GM12878 (cell line): Measurements from ENCODE around the gene MAP2K2. TPM values are rescaled to one million over a fixed set of nuclear protein-coding genes. Genes with fewer than 3 reads are reported as not detected.

Experiments
- ATAC-seq: fragments of 200-7000 bp; cut with Tn5 transposase; 3 replicates; pipeline ENCODE4 v1.9.1; 2020; ENCODE audit warnings: mild to moderate bottlenecking, moderate library complexity
- BruUV-seq: library from RNA; stranded (reverse); fragments of 400-500 nt; replicated peaks from 2 replicates; lab custom pipeline; 2021; lab: Mats Ljungman, UMichigan
- CTCF ChIA-PET: fragments of 300-600 bp; sonication (Branson Sonifier 250); formaldehyde crosslinking; extraction: SDS; loops from one replicate; lab custom pipeline; 2021; ENCODE audit warnings: inconsistent platforms; lab: Yijun Ruan, JAX
- POLR2A ChIA-PET: fragments of 350-600 bp; formaldehyde crosslinking; extraction: SDS; loops from one replicate; lab custom pipeline; 2021; ENCODE audit warnings: inconsistent platforms; lab: Charles Lee
- RAD21 ChIA-PET: fragments of 300-600 bp; sonication (Branson Sonifier 250); formaldehyde crosslinking; loops from one replicate; lab custom pipeline; 2023; ENCODE audit warnings: antibody characterized with exemption; ENCODE audit not compliant: unreplicated experiment; lab: Charles Lee
- SMC1A ChIA-PET: fragments of 300-600 bp; sonication (Branson Sonifier 250); formaldehyde crosslinking; loops from one replicate; lab custom pipeline; 2023; ENCODE audit not compliant: unreplicated experiment, uncharacterized antibody; lab: Charles Lee
- DNase-seq: peaks from one replicate; pipeline ENCODE4 v3.0.0-alpha.2; 2011; ENCODE audit warnings: low read depth, low spot score
- FAIRE-seq: peaks from 3 replicates; lab custom pipeline; 2011; peaks lifted over from hg19 to GRCh38; lab: Jason Lieb, UNC
- H2AFZ ChIP-seq: 2 replicates; pipeline ENCODE4 v1.6.0; 2011; ENCODE audit warnings: low read depth, low read length, control low read depth; ENCODE audit not compliant: control insufficient read depth
- H3K27ac ChIP-seq: 2 replicates; pipeline ENCODE4 v1.5.1; 2011; ENCODE audit warnings: control low read depth; ENCODE audit not compliant: control insufficient read depth, insufficient read depth
- H3K27me3 ChIP-seq, 2 experiments: replicated peaks in 1 of 2; 2 replicates each; pipeline versions ENCODE4 v1.6.0 to v1.6.1; 2011; ENCODE audit warnings: low read length in 1 of 2; ENCODE audit not compliant: control insufficient read depth in 2 of 2, insufficient read depth in 2 of 2
- H3K36me3 ChIP-seq, 2 experiments: 2 replicates each; pipeline ENCODE4 v1.5.1; 2011; ENCODE audit warnings: low read length in 1 of 2; ENCODE audit not compliant: control insufficient read depth in 2 of 2, insufficient read depth in 2 of 2
- H3K4me1 ChIP-seq: 2 replicates; pipeline ENCODE4 v1.6.1; 2011; ENCODE audit warnings: mild to moderate bottlenecking, low read length, moderate library complexity, mixed read lengths; ENCODE audit not compliant: control insufficient read depth, insufficient read depth
- H3K4me2 ChIP-seq: 2 replicates; pipeline ENCODE4 v1.6.0; 2011; ENCODE audit warnings: control low read depth; ENCODE audit not compliant: control insufficient read depth, insufficient read depth
- H3K4me3 ChIP-seq: fragments of 200-600 bp; sonication (generic); 2 replicates; pipeline ENCODE4 v1.5.1; 2016
- H3K79me2 ChIP-seq: 2 replicates; pipeline ENCODE4 v1.6.0; 2011; ENCODE audit warnings: low read length; ENCODE audit not compliant: control insufficient read depth, insufficient read depth
- H3K9ac ChIP-seq: 2 replicates; pipeline ENCODE4 v1.8.0; 2011; ENCODE audit warnings: low read length, control low read depth, mixed read lengths; ENCODE audit not compliant: control insufficient read depth, insufficient read depth
- H3K9me3 ChIP-seq: replicated peaks from 3 replicates; pipeline ENCODE4 v1.5.1; 2011; ENCODE audit warnings: mild to moderate bottlenecking, low read length; ENCODE audit not compliant: control insufficient read depth, insufficient read depth
- H4K20me1 ChIP-seq: 2 replicates; pipeline ENCODE4 v1.6.0; 2011; ENCODE audit not compliant: control insufficient read depth, insufficient read depth
- BCL3 ChIP-seq: IDR thresholded peaks from 2 replicates; pipeline ENCODE4 v1.6.1; 2011; ENCODE audit warnings: borderline replicate concordance, low read depth, mild to moderate bottlenecking, moderate library complexity, low read length; ENCODE audit not compliant: insufficient read depth, poor library complexity, severe bottlenecking
- CBX3 ChIP-seq: fragments of 200-600 bp; sonication (generic); IDR thresholded peaks from 2 replicates; pipeline ENCODE4 v1.6.1; 2016; ENCODE audit warnings: low read depth, borderline replicate concordance
- ETV6 ChIP-seq, 2 experiments: fragments of 450-650 bp in 1 of 2; IDR thresholded peaks in 1 of 2; conservative IDR thresholded peaks in 1 of 2; 2 replicates each; pipeline ENCODE4 v1.6.1; 2014; ENCODE audit warnings: antibody characterized with exemption in 1 of 2, borderline replicate concordance in 1 of 2, low read depth in 1 of 2, mild to moderate bottlenecking in 1 of 2, moderate library complexity in 1 of 2
- FOS ChIP-seq: IDR thresholded peaks from 3 replicates; pipeline ENCODE4 v1.6.1; 2011; ENCODE audit warnings: borderline replicate concordance; ENCODE audit not compliant: insufficient read length; ENCODE audit errors: extremely low read depth
- FOXM1 ChIP-seq: IDR thresholded peaks from 2 replicates; pipeline ENCODE4 v1.6.1; 2012; ENCODE audit warnings: low read depth, mild to moderate bottlenecking, inconsistent platforms, low read length, moderate library complexity
- HDAC6 ChIP-seq: fragments of 200-600 bp; sonication (generic); IDR thresholded peaks from one replicate; pipeline ENCODE4 v1.8.0; 2017; ENCODE audit warnings: antibody characterized with exemption; ENCODE audit not compliant: unreplicated experiment
- KAT2A ChIP-seq: conservative IDR thresholded peaks from 2 replicates; pipeline ENCODE4 v1.6.1; 2011; ENCODE audit warnings: low read depth, low read length; ENCODE audit not compliant: control insufficient read depth
- MTA3 ChIP-seq: IDR thresholded peaks from 2 replicates; pipeline ENCODE4 v1.6.1; 2012; ENCODE audit warnings: low read length, inconsistent platforms, borderline replicate concordance
- NRF1 ChIP-seq: conservative IDR thresholded peaks from 2 replicates; pipeline ENCODE4 v1.6.1; 2011; ENCODE audit warnings: mild to moderate bottlenecking, low read depth, low read length, improper control_type of control experiment
- PAX8 ChIP-seq: fragments of 450-650 bp; IDR thresholded peaks from 2 replicates; pipeline ENCODE4 v1.6.1; 2017; ENCODE audit warnings: mild to moderate bottlenecking, moderate library complexity
- POLR2A ChIP-seq: IDR thresholded peaks from 2 replicates; pipeline ENCODE4 v1.6.1; 2011; ENCODE audit warnings: low read depth, mild to moderate bottlenecking, low read length
- YY1 ChIP-seq: IDR thresholded peaks from 2 replicates; pipeline ENCODE4 v1.6.1; 2011; ENCODE audit warnings: low read depth, mild to moderate bottlenecking, low read length
- ZBED1 ChIP-seq: IDR thresholded peaks from 2 replicates; pipeline ENCODE4 v1.6.1; 2016; ENCODE audit warnings: borderline replicate concordance
- ZNF217 ChIP-seq: fragments of 450-650 bp; IDR thresholded peaks from 2 replicates; pipeline ENCODE4 v1.6.1; 2017; ENCODE audit warnings: antibody characterized with exemption, mild to moderate bottlenecking
- WGBS: methylation state at CpG from one replicate; pipeline ENCODE4 v1.1.6; 2016; ENCODE audit warnings: low lambda C conversion rate; ENCODE audit not compliant: insufficient replicate concordance, insufficient coverage; ENCODE audit errors: missing lambda C conversion rate; 5-methylcytosine and 5-hydroxymethylcytosine counted together
- in situ Hi-C: fragments of 300-500 bp; cut with MboI; formaldehyde crosslinking; loops from 9 replicates; pipeline ENCODE4 v1.14.3; 2018; ENCODE audit warnings: mixed read lengths
- intact Hi-C: fragments of 100-400 bp; cut with micrococcal nuclease; formaldehyde crosslinking; loops from one replicate; pipeline ENCODE4 v1.14.2; 2022; ENCODE audit not compliant: unreplicated experiment
- polyA plus RNA-seq, 11 experiments: library from polyadenylated mRNA; depleted of rRNA in 4 of 11; unstranded in 6 of 11; stranded (reverse) in 5 of 11; fragments of >200 nt; fragmentation: Nextera tagmentation in 4 of 11; fragmentation: Illumina TruSeq in 1 of 11; extraction: Ambion mirVana in 4 of 11; extraction: Trizol in 1 of 11; gene quantifications; 1 replicate in 1 of 11; 2 replicates in 10 of 11; pipeline versions ENCODE4 v1.2.1 to v1.2.3, GENCODE V29; 2011 to 2016; ENCODE audit warnings: inconsistent platforms in 2 of 11, missing spikeins in 2 of 11, low read depth in 1 of 11
- total RNA-seq, 4 experiments: library from RNA; depleted of rRNA in 3 of 4; stranded (reverse); fragments of >200 nt in 3 of 4; fragmentation: Illumina TruSeq in 1 of 4; extraction: Trizol in 1 of 4; gene quantifications; 2 replicates each; pipeline versions ENCODE4 v1.2.1 to v1.2.3, GENCODE V29; 2013 to 2021

Gene MAP2K2
- total and polyA plus RNA-seq, 10 of the 15 experiments (the other 5 are each of a cell fraction or from before 2014, with no cell fraction given) = 1.00 to 210 (median 53.5) TPM

GRCh38 chr19:4112367-4112766, 11.6 kb downstream of the MAP2K2 start:
- SMC1A ChIA-PET = interaction anchor here (0.8 kb wide), 1 partner anchor 9 kb away, joined by 4 read pairs; no protein-coding TSS in a partner anchor
- ATAC-seq (no peak), FAIRE-seq (no peak), DNase-seq (no peak)
- no TSS peak for BruUV-seq
- H2AFZ ChIP-seq = no peak overlapping the region
- POLR2A ChIA-PET = interaction anchor here (0.8 to 1.5 kb wide), 2 partner anchors 46 to 117 kb away, joined by 3 read pairs; no protein-coding TSS in a partner anchor
- peaks cover 28 to 30% of the 10 kb centered on the region in 2 experiments for H3K36me3 ChIP-seq
- intact Hi-C loops = no loop called here
- no peaks in the 10 kb centered on the region for H4K20me1 ChIP-seq
- TF ChIP-seq CBX3 (no peak), YY1 (no peak), POLR2A (peak; percentile 47; the same call in 1 of the 2 replicates)
- no peak overlapping the region for H3K4me2 ChIP-seq
- no peak overlapping the region for H3K27ac ChIP-seq
- no peaks in the 10 kb centered on the region for H3K9me3 ChIP-seq
- peaks cover 53% of the 10 kb centered on the region for H3K4me1 ChIP-seq
- RAD21 ChIA-PET = no interaction called here
- no peaks in the 10 kb centered on the region for H3K27me3 ChIP-seq
- in situ Hi-C loops = no loop called here
- H3K4me3 ChIP-seq = no peak overlapping the region
- CTCF ChIA-PET = no interaction called here
- 100% methylated on average over 17 of the region's 17 CpGs for WGBS
- no peak overlapping the region for H3K9ac ChIP-seq
- peaks cover 16% of the 10 kb centered on the region for H3K79me2 ChIP-seq

- Histone ChIP-seq H3K27ac (peak overlapping the region; percentile 95), H3K9ac (peak overlapping the region; percentile 79; the same call in 1 of the 2 replicates), H3K79me2 (peaks cover 11% of the 10 kb centered on the region), H3K27me3 (no peaks in the 10 kb centered on the region), H3K4me2 (peak overlapping the region; percentile 82), H4K20me1 (no peaks in the 10 kb centered on the region), H3K4me1 (peaks cover 37% of the 10 kb centered on the region), H2AFZ (no peak overlapping the region), H3K9me3 (no peaks in the 10 kb centered on the region), H3K36me3 (peaks cover 27% of the 10 kb centered on the region in 2 experiments), H3K4me3 (0 out of 2 replicates have a peak overlapping the region, but pooled peaks have one; percentile 26)
- BruUV-seq = no TSS peak
- SMC1A ChIA-PET = interaction anchor here (1.0 to 2.2 kb wide), 11 partner anchors 9 to 347 kb away, joined by 3 to 11 read pairs (median 6); partner anchors contain the start of genes EEF2 and MRPL54
- CTCF ChIA-PET = interaction anchor here (0.8 to 1.8 kb wide), 10 partner anchors 10 to 122 kb away, joined by 3 to 16 read pairs (median 4); no protein-coding TSS in a partner anchor
- FAIRE-seq (no peak), DNase-seq (no peak), ATAC-seq (no peak)
- RAD21 ChIA-PET = interaction anchor here (0.7 to 2.0 kb wide), 16 partner anchors 10 to 347 kb away, joined by 3 to 15 read pairs (median 5); partner anchors contain the start of genes DAPK3, EEF2, MRPL54 and PIAS4
- 33% methylated on average over 6 of the region's 6 CpGs for WGBS
- intact Hi-C loops (loop anchor here (1.0 kb wide), 1 partner anchor 124 kb away; the partner anchor contains the start of gene EEF2), in situ Hi-C loops (no loop called here)
- POLR2A ChIA-PET = interaction anchor here (0.6 to 1.8 kb wide), 13 partner anchors 10 to 1485 kb away, joined by 3 to 9 read pairs (median 4); partner anchors contain the start of genes EEF2, MPND and ZBTB7A
- TF ChIP-seq BCL3 (no peak), ZNF217 (no peak), PAX8 (0 out of 2 replicates have a peak, but pooled peaks have one; percentile 19), NRF1 (no peak), FOS (no peak), ZBED1 (no peak), HDAC6 (no peak), FOXM1 (0 out of 2 replicates have a peak, but pooled peaks have one; percentile 4), MTA3 (0 out of 2 replicates have a peak, but pooled peaks have one; percentile 56), KAT2A (no peak), ETV6 (conservative IDR thresholded peaks at IDR 0.05 in 1 of 2, IDR thresholded peaks at IDR 0.05 in 1 of 2; ENCODE audit: borderline replicate concordance in 1 of 2, low read depth in 1 of 2) (no peak)
Measured at GRCh38 chr19:4109626-4109945, 14.3 kb downstream of the MAP2K2 start.
